HEK293T (cell line): ENCODE data around the gene TTLL13.
"Not testable (repeated sequence)": the region's sequence is repeated elsewhere in the genome, so short reads cannot be mapped to it uniquely, and the experiment has no call there.

Experiments used
- CTCF ChIA-PET: fragments of 350-600 bp; formaldehyde crosslinking; extraction: SDS; loops from one replicate; lab custom pipeline; 2021; ENCODE audit warnings: antibody characterized with exemption, inconsistent platforms; lab: Yijun Ruan, JAX
- POLR2A ChIA-PET: fragments of 350-600 bp; formaldehyde crosslinking; extraction: SDS; loops from one replicate; lab custom pipeline; 2020; ENCODE audit warnings: antibody characterized with exemption, inconsistent platforms; lab: Yijun Ruan, JAX
- DNase-seq: peaks from one replicate; pipeline ENCODE4 v3.0.0; 2012; ENCODE audit warnings: mixed read lengths; ENCODE audit errors: extremely low spot score
- ARNT ChIP-seq: fragments of 450-650 bp; IDR thresholded peaks from 2 replicates; pipeline ENCODE4 v1.6.1; 2017; ENCODE audit warnings: mild to moderate bottlenecking
- BHLHE40 ChIP-seq: fragments of 450-650 bp; IDR thresholded peaks from 2 replicates; pipeline ENCODE4 v1.6.1; 2016; ENCODE audit warnings: mild to moderate bottlenecking, moderate library complexity, borderline replicate concordance
- CTBP1 ChIP-seq: fragments of 450-650 bp; IDR thresholded peaks from 2 replicates; pipeline ENCODE4 v1.6.1; 2016; ENCODE audit warnings: borderline replicate concordance
- ELF4 ChIP-seq: fragments of 450-650 bp; IDR thresholded peaks from 2 replicates; pipeline ENCODE4 v1.6.1; 2017; ENCODE audit warnings: antibody characterized with exemption
- FOXA1 ChIP-seq: fragments of 450-650 bp; IDR thresholded peaks from 2 replicates; pipeline ENCODE4 v1.6.1; 2016; ENCODE audit warnings: mild to moderate bottlenecking
- FOXK2 ChIP-seq: fragments of 450-650 bp; IDR thresholded peaks from 2 replicates; pipeline ENCODE4 v1.6.1; 2016; ENCODE audit warnings: mild to moderate bottlenecking
- FOXM1 ChIP-seq: fragments of 450-650 bp; IDR thresholded peaks from 2 replicates; pipeline ENCODE4 v1.6.1; 2017; ENCODE audit warnings: mild to moderate bottlenecking, borderline replicate concordance
- HDGF ChIP-seq: fragments of 450-650 bp; IDR thresholded peaks from 2 replicates; pipeline ENCODE4 v1.6.1; 2017; ENCODE audit warnings: antibody characterized with exemption, borderline replicate concordance
- L3MBTL2 ChIP-seq: fragments of 450-650 bp; conservative IDR thresholded peaks from 2 replicates; pipeline ENCODE4 v1.6.1; 2016; ENCODE audit warnings: mild to moderate bottlenecking
- NFRKB ChIP-seq: fragments of 450-650 bp; IDR thresholded peaks from 2 replicates; pipeline ENCODE4 v1.6.1; 2016; ENCODE audit warnings: mild to moderate bottlenecking, moderate library complexity
- SP1 ChIP-seq: fragments of 450-650 bp; IDR thresholded peaks from 2 replicates; pipeline ENCODE4 v1.6.1; 2017
- SUZ12 ChIP-seq: fragments of 450-650 bp; IDR thresholded peaks from 2 replicates; pipeline ENCODE4 v1.6.1; 2016; ENCODE audit warnings: mild to moderate bottlenecking
- TARDBP ChIP-seq: fragments of 450-650 bp; IDR thresholded peaks from 2 replicates; pipeline ENCODE4 v1.6.1; 2016
- TF ChIP-seq, protein P1 (sequence below): fragments of 450-650 bp; IDR thresholded peaks from 2 replicates; pipeline ENCODE4 v1.6.1; 2016

Gene TTLL13

DNA sequence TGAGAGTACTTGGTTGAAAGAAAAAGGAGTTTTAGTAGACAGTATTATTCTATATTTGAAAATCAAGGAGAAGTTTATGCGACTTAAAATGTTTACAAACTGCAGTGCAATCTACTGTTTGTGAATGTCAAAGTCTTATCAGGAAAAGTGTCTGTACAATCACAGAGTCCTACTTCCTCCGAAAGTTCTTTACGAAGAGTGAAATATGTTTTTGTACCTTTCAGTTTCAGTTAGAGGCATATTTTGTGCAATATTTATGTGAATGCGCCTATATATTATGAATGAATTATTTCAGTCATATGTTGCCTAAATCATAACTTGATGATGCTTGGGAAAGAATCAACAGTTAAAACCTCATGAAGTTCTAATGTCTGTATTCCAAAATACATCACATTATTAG lies 47.7 kb downstream of the TTLL13 start:
- POLR2A ChIA-PET = no interaction called here
- DNase-seq = no peak
- CTCF ChIA-PET = interaction anchor here (1.0 kb wide), 1 partner anchor 23 kb away, joined by 3 read pairs; no protein-coding TSS in a partner anchor
- TF ChIP-seq FOXA1 = no peak
- TF ChIP-seq ELF4 = no peak
- no peak for TF ChIP-seq ARNT
- TF ChIP-seq FOXK2 = no peak
- TF ChIP-seq BHLHE40 = no peak

GRCh38 chr15:90300541-90300940 lies 51.2 kb downstream of the TTLL13 start:
- CTCF ChIA-PET = interaction anchor here (1.2 to 3.0 kb wide), 5 partner anchors 7 to 157 kb away, joined by 3 to 15 read pairs (median 8); no protein-coding TSS in a partner anchor
- POLR2A ChIA-PET = interaction anchor here (0.6 to 1.5 kb wide), 3 partner anchors 10 to 417 kb away, joined by 3 read pairs; partner anchors contain the start of gene BLM
- TF ChIP-seq FOXA1 (no peak), NFRKB (no peak), L3MBTL2 (no peak), SP1 (no peak), CTBP1 (no peak)
- TF ChIP-seq, protein P1, sequence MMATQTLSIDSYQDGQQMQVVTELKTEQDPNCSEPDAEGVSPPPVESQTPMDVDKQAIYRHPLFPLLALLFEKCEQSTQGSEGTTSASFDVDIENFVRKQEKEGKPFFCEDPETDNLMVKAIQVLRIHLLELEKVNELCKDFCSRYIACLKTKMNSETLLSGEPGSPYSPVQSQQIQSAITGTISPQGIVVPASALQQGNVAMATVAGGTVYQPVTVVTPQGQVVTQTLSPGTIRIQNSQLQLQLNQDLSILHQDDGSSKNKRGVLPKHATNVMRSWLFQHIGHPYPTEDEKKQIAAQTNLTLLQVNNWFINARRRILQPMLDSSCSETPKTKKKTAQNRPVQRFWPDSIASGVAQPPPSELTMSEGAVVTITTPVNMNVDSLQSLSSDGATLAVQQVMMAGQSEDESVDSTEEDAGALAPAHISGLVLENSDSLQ = no peak

DNA sequence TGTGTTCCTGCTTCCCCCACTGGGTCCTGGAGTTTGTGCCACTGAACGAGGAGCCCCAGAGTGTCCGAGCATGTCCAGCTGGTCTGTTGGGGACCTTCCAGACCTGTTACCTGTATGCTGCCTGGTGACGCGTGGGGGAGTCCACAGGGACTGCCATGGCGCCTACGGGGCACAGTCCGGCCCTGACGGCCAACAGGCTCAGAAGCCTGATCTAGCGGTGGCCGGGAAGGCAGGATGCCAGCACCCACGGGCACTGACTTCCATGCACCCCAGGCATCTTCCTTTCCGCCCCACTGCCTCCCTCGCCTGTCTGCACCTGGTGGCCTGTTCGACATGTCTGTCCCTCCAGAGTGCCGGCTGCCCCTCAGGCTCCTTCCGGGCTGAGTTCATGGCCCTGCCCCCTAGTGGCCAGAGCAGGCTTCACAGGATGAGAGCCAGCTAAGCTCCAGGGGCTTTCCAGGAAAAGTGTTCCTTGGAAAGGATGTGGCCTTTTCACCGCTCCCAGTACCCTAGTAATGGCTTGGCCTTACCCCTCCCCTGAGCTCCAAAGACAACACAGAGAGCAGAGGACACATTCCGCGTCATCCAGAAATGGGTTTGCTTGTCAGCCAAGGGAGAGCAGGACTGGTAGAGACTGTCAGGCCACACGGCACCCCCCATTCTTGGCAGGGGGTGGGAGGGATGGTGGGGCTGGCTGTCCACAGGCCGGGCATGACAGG lies 51.8 kb downstream of the TTLL13 start:
- ChIA-PET POLR2A (interaction anchor here (0.6 to 1.5 kb wide), 3 partner anchors 9 to 416 kb away, joined by 3 read pairs; partner anchors contain the start of gene BLM), CTCF (interaction anchor here (0.6 to 3.0 kb wide), 10 partner anchors 8 to 587 kb away, joined by 3 to 15 read pairs (median 4); partner anchors contain the start of gene IQGAP1)
- DNase-seq = peak; percentile 63
- TF ChIP-seq, protein P1 = no peak
- TF ChIP-seq ARNT (peak; percentile 13; the same call in 1 of the 2 replicates), L3MBTL2 (peak; percentile 54), CTBP1 (no peak)

More at GRCh38 chr15:90300541-90300940, 51.2 kb downstream of the TTLL13 start:
- DNase-seq = no peak

DNA sequence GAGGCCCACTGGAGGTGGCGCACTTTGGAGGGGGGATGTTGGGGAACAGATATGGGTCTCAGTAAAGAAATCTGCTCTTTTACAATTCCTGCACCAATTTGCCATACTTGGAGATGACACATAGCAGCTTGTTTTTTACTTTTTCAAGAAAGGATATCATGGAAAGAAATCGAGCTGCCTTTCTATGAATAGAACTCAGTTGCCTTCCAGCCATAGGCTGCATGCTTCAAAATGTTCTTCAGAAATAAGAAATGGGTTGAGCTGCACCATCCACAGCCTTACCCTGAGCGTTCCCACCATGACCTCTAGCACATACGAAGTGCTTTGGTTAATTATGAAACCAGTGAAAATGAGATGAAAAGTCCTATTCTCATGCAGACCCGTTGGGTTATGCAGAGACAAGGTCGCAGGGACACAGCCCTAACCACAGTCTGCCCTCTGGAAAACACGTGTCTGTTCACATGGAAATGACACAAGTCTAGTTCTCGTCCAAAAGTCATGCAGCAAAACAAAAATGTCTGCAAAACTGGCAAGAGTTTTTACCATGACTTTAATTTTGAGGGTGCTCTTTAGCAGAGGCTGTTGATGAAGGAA lies 52.4 kb downstream of the TTLL13 start:
- POLR2A ChIA-PET = interaction anchor here (1.0 to 1.5 kb wide), 2 partner anchors 8 to 415 kb away, joined by 3 read pairs; partner anchors contain the start of gene BLM
- no peak for DNase-seq
- no peak for TF ChIP-seq FOXM1
- TF ChIP-seq CTBP1 = no peak
- no peak for TF ChIP-seq BHLHE40
- no peak for TF ChIP-seq L3MBTL2
- no peak for TF ChIP-seq SUZ12
- TF ChIP-seq ELF4 = no peak
- TF ChIP-seq, protein P1 = no peak
- TF ChIP-seq SP1 = no peak
- no peak for TF ChIP-seq FOXA1
- no peak for TF ChIP-seq NFRKB
- no peak for TF ChIP-seq ARNT
- TF ChIP-seq TARDBP = no peak
- TF ChIP-seq HDGF = no peak
- CTCF ChIA-PET = interaction anchor here (0.6 to 3.0 kb wide), 10 partner anchors 8 to 340 kb away, joined by 3 to 15 read pairs (median 4); partner anchors contain the start of gene IQGAP1

- DNase-seq, POLR2A ChIA-PET: not testable (repeated sequence)
- CTCF ChIA-PET = interaction anchor here (0.7 to 1.7 kb wide), 2 partner anchors 12 to 555 kb away, joined by 3 to 8 read pairs; no protein-coding TSS in a partner anchor
These were observed 56.0 kb downstream of the TTLL13 start for GRCh38 chr15:90305355-90305754.

GRCh38 chr15:90305932-90306331 lies 56.6 kb downstream of the TTLL13 start:
- no peak for DNase-seq
- TF ChIP-seq CTBP1 (no peak), SUZ12 (no peak), FOXM1 (no peak), NFRKB (no peak), L3MBTL2 (no peak), SP1 (no peak), BHLHE40 (no peak), HDGF (no peak), ARNT (no peak)
- TF ChIP-seq, protein P1 = no peak
- POLR2A ChIA-PET = interaction anchor here (1.1 kb wide), 1 partner anchor 12 kb away, joined by 3 read pairs; no protein-coding TSS in a partner anchor
- CTCF ChIA-PET = interaction anchor here (1.0 to 1.7 kb wide), 2 partner anchors 13 to 14 kb away, joined by 5 to 8 read pairs; no protein-coding TSS in a partner anchor
